HepG2 (cell line): ENCODE measurements around the gene DNAJC11. TPM values are rescaled to one million over a fixed set of nuclear protein-coding genes. Genes with fewer than 3 reads are reported as not detected.

Experiments used
- ATF7 ChIP-seq, 2 experiments: fragments of 450-650 bp in 1 of 2; sonication (generic) in 1 of 2; formaldehyde crosslinking in 1 of 2; IDR thresholded peaks; 2 replicates each; pipeline versions ENCODE4 v1.4.0 to v1.6.1; 2016 to 2020; ENCODE audit warnings: antibody characterized with exemption in 1 of 2, mild to moderate bottlenecking in 1 of 2, missing genetic modification reagents in 1 of 2
- BORCS8-MEF2B ChIP-seq: sonication (generic); formaldehyde crosslinking; IDR thresholded peaks from 2 replicates; pipeline ENCODE4 v1.8.0; 2022; ENCODE audit warnings: mild to moderate bottlenecking, missing genetic modification reagents
- CHCHD3 ChIP-seq: sonication (generic); formaldehyde crosslinking; IDR thresholded peaks from 2 replicates; pipeline ENCODE4 v1.8.0; 2022; ENCODE audit warnings: mild to moderate bottlenecking, missing genetic modification reagents, moderate library complexity
- GABPA ChIP-seq, 2 experiments: IDR thresholded peaks; 2 replicates each; pipeline ENCODE4 v1.6.1; 2011 to 2016; ENCODE audit warnings: low read depth in 2 of 2, low read length in 1 of 2, missing biosample characterization in 1 of 2, missing genetic modification characterization in 1 of 2
- HNRNPL ChIP-seq: fragments of 200-400 bp; formaldehyde crosslinking; IDR thresholded peaks from 2 replicates; pipeline ENCODE4 v1.6.1; 2017; ENCODE audit warnings: mild to moderate bottlenecking, low read depth, low read length
- IRX3 ChIP-seq: sonication (generic); formaldehyde crosslinking; IDR thresholded peaks from 2 replicates; pipeline ENCODE4 v1.8.1; 2023; ENCODE audit warnings: mild to moderate bottlenecking, low read depth, missing genetic modification reagents, borderline replicate concordance
- MBNL3 ChIP-seq: fragments of 250-450 bp; sonication (Bioruptor Pico); conservative IDR thresholded peaks from 2 replicates; pipeline ENCODE4 v1.8.0; 2022; ENCODE audit warnings: mild to moderate bottlenecking, inconsistent platforms
- NFE2L1 ChIP-seq: sonication (generic); formaldehyde crosslinking; IDR thresholded peaks from 2 replicates; pipeline ENCODE4 v1.4.0; 2020; ENCODE audit warnings: missing genetic modification reagents, mild to moderate bottlenecking, borderline replicate concordance
- PAF1 ChIP-seq: IDR thresholded peaks from 2 replicates; pipeline ENCODE4 v1.6.1; 2016; ENCODE audit warnings: missing genetic modification reagents, missing compliant biosample characterization
- SIX4 ChIP-seq: sonication (generic); formaldehyde crosslinking; IDR thresholded peaks from 2 replicates; pipeline ENCODE4 v1.4.0; 2020; ENCODE audit warnings: missing genetic modification reagents
- TARDBP ChIP-seq: sonication (generic); formaldehyde crosslinking; IDR thresholded peaks from 2 replicates; pipeline ENCODE4 v1.8.0; 2022; ENCODE audit warnings: mild to moderate bottlenecking, missing genetic modification reagents
- ZNF143 ChIP-seq: sonication (generic); formaldehyde crosslinking; IDR thresholded peaks from 2 replicates; pipeline ENCODE4 v1.4.0; 2020; ENCODE audit warnings: missing genetic modification reagents
- ZNF282 ChIP-seq: fragments of 450-650 bp; IDR thresholded peaks from 2 replicates; pipeline ENCODE4 v1.6.1; 2018; ENCODE audit not compliant: partially characterized antibody
- ZNF570 ChIP-seq: sonication (generic); formaldehyde crosslinking; IDR thresholded peaks from 2 replicates; pipeline ENCODE4 v1.4.0; 2020; ENCODE audit warnings: mild to moderate bottlenecking, missing genetic modification reagents, borderline replicate concordance
- ZNF879 ChIP-seq: sonication (generic); formaldehyde crosslinking; IDR thresholded peaks from 2 replicates; pipeline ENCODE4 v1.8.1; 2023; ENCODE audit warnings: missing genetic modification reagents
- polyA plus RNA-seq, 8 experiments: library from polyadenylated mRNA; depleted of rRNA in 3 of 8; stranded (reverse) in 7 of 8; unstranded in 1 of 8; fragments of >200 nt; fragmentation: Illumina TruSeq in 4 of 8; extraction: Trizol in 4 of 8; gene quantifications; 2 replicates each; pipeline versions ENCODE4 v1.2.1 to v1.2.3, GENCODE V29; 2011 to 2016; ENCODE audit warnings: low read depth in 4 of 8, missing spikeins in 1 of 8, mixed read lengths in 1 of 8; ENCODE audit not compliant: insufficient read depth in 1 of 8
- total RNA-seq, 5 experiments: library from RNA; depleted of rRNA; stranded (reverse); fragments of >200 nt; fragmentation: Illumina TruSeq; extraction: Trizol; gene quantifications; 2 replicates each; pipeline ENCODE4 v1.2.3, GENCODE V29; 2016; ENCODE audit warnings: low read depth in 1 of 5
- TF ChIP-seq, protein P1 (sequence below): sonication (generic); formaldehyde crosslinking; IDR thresholded peaks from 2 replicates; pipeline ENCODE4 v1.8.0; 2022; ENCODE audit warnings: mild to moderate bottlenecking, missing genetic modification reagents; ENCODE audit not compliant: insufficient replicate concordance
- TF ChIP-seq, protein P2 (sequence below): sonication (generic); formaldehyde crosslinking; IDR thresholded peaks from 2 replicates; pipeline ENCODE4 v1.4.0; 2020; ENCODE audit warnings: missing genetic modification reagents
- TF ChIP-seq, protein P3 (sequence below): sonication (generic); formaldehyde crosslinking; IDR thresholded peaks from 2 replicates; pipeline ENCODE4 v1.4.0; 2020; ENCODE audit warnings: missing genetic modification reagents, borderline replicate concordance
- TF ChIP-seq, protein P4 (sequence below): IDR thresholded peaks from 2 replicates; pipeline ENCODE4 v1.6.1; 2016; ENCODE audit warnings: mild to moderate bottlenecking
- TF ChIP-seq, protein P5 (sequence below): sonication (generic); formaldehyde crosslinking; IDR thresholded peaks from 2 replicates; pipeline ENCODE4 v1.8.1; 2023; ENCODE audit warnings: mild to moderate bottlenecking, missing genetic modification reagents, borderline replicate concordance
- TF ChIP-seq, protein P6 (sequence below): sonication (generic); formaldehyde crosslinking; IDR thresholded peaks from 2 replicates; pipeline ENCODE4 v1.8.0; 2022; ENCODE audit warnings: mild to moderate bottlenecking, missing genetic modification reagents, moderate library complexity

The DNAJC11 gene
- total and polyA plus RNA-seq, 2 of the 13 experiments (the other 11 are each of a cell fraction or from before 2014, with no cell fraction given): 25.1 to 47.6 TPM

DNA sequence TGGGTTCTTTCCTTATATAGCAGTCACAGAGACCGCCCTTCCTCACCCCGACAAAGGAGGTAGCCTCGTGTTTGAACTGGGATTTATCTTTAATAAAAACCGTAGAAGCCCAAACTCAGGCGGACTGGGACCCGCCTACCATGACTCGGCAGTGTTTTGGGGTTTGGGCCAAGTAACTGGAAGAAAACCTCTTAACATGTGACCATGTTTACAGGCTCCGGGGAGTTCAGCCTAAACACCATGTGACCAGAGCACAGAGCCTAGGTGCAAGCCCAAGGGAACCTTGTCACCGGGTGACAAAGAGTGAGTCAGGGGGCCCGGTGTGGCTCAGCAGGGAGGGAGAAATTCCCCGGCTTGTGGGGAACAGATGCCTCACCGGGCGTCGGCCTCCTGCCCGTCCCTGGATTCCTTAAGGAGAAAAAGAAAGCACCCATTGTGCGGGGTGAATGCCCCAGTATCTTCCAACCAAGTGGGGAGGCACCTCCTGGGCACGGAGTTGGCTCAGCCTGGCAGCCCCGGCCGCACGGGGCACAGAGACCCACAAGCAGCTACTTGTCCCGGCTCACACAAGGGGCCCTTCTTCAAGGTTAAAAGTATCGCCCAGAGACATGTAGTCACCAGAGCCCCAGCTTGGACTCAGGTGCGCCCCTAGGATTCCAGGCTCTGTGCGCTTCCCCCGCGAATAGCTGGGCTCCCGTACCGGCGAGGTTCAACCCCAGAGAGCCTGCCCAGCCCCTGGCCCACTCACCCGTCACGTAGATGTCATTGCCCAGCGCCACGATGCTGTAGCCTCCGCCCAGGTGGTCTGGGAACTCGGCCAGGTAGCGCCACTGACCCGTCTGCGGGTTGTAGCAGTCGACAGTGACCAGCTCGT is 100.3 kb downstream of the DNAJC11 start (continued):
- TF ChIP-seq, protein P1, sequence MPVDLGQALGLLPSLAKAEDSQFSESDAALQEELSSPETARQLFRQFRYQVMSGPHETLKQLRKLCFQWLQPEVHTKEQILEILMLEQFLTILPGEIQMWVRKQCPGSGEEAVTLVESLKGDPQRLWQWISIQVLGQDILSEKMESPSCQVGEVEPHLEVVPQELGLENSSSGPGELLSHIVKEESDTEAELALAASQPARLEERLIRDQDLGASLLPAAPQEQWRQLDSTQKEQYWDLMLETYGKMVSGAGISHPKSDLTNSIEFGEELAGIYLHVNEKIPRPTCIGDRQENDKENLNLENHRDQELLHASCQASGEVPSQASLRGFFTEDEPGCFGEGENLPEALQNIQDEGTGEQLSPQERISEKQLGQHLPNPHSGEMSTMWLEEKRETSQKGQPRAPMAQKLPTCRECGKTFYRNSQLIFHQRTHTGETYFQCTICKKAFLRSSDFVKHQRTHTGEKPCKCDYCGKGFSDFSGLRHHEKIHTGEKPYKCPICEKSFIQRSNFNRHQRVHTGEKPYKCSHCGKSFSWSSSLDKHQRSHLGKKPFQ: no peak
- TF ChIP-seq GABPA (IDR thresholded peaks at IDR 0.05; ENCODE audit: low read depth, low read length) (no peak), GABPA (CRISPR knock-in tag; IDR thresholded peaks at IDR 0.05; ENCODE audit: low read depth) (no peak), IRX3 (CRISPR knock-in tag) (no peak), MBNL3 (CRISPR knock-in tag) (no peak), CHCHD3 (no peak), ZNF879 (CRISPR knock-in tag) (no peak), NFE2L1 (CRISPR knock-in tag) (peak; percentile 84; the same call in 1 of the 2 replicates), SIX4 (CRISPR knock-in tag) (no peak), TARDBP (no peak), ZNF570 (no peak), ATF7 (IDR thresholded peaks at IDR 0.05) (no peak), ATF7 (CRISPR knock-in tag; IDR thresholded peaks at IDR 0.05) (0 out of 2 replicates have a peak, but pooled peaks have one; percentile 22), ZNF143 (CRISPR knock-in tag) (no peak), HNRNPL (peak; percentile 91), PAF1 (CRISPR knock-in tag) (no peak), ZNF282 (no peak), BORCS8-MEF2B (CRISPR knock-in tag) (no peak)
- TF ChIP-seq, protein P2, sequence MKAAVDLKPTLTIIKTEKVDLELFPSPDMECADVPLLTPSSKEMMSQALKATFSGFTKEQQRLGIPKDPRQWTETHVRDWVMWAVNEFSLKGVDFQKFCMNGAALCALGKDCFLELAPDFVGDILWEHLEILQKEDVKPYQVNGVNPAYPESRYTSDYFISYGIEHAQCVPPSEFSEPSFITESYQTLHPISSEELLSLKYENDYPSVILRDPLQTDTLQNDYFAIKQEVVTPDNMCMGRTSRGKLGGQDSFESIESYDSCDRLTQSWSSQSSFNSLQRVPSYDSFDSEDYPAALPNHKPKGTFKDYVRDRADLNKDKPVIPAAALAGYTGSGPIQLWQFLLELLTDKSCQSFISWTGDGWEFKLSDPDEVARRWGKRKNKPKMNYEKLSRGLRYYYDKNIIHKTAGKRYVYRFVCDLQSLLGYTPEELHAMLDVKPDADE (CRISPR knock-in tag): no peak
- TF ChIP-seq, protein P3, sequence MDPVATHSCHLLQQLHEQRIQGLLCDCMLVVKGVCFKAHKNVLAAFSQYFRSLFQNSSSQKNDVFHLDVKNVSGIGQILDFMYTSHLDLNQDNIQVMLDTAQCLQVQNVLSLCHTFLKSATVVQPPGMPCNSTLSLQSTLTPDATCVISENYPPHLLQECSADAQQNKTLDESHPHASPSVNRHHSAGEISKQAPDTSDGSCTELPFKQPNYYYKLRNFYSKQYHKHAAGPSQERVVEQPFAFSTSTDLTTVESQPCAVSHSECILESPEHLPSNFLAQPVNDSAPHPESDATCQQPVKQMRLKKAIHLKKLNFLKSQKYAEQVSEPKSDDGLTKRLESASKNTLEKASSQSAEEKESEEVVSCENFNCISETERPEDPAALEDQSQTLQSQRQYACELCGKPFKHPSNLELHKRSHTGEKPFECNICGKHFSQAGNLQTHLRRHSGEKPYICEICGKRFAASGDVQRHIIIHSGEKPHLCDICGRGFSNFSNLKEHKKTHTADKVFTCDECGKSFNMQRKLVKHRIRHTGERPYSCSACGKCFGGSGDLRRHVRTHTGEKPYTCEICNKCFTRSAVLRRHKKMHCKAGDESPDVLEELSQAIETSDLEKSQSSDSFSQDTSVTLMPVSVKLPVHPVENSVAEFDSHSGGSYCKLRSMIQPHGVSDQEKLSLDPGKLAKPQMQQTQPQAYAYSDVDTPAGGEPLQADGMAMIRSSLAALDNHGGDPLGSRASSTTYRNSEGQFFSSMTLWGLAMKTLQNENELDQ (CRISPR knock-in tag): no peak
- TF ChIP-seq, protein P4, sequence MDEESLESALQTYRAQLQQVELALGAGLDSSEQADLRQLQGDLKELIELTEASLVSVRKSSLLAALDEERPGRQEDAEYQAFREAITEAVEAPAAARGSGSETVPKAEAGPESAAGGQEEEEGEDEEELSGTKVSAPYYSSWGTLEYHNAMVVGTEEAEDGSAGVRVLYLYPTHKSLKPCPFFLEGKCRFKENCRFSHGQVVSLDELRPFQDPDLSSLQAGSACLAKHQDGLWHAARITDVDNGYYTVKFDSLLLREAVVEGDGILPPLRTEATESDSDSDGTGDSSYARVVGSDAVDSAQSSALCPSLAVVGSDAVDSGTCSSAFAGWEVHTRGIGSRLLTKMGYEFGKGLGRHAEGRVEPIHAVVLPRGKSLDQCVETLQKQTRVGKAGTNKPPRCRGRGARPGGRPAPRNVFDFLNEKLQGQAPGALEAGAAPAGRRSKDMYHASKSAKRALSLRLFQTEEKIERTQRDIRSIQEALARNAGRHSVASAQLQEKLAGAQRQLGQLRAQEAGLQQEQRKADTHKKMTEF (CRISPR knock-in tag): no peak
- TF ChIP-seq, protein P5, sequence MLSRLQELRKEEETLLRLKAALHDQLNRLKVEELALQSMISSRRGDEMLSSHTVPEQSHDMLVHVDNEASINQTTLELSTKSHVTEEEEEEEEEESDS (CRISPR knock-in tag): no peak
- TF ChIP-seq, protein P6, sequence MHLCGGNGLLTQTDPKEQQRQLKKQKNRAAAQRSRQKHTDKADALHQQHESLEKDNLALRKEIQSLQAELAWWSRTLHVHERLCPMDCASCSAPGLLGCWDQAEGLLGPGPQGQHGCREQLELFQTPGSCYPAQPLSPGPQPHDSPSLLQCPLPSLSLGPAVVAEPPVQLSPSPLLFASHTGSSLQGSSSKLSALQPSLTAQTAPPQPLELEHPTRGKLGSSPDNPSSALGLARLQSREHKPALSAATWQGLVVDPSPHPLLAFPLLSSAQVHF (CRISPR knock-in tag): 0 out of 2 replicates have a peak, but pooled peaks have one; percentile 29
